Large intestine (tissue), 3 donors: ENCODE results near the gene UPK3A. TPM values are rescaled to one million over a fixed set of nuclear protein-coding genes. Genes with fewer than 3 reads are reported as not detected.

Experiments used
- DNase-seq, 2 donors: peaks; one replicate each; pipeline versions ENCODE4 v3.0.0 to v3.0.0-alpha.2; 2013
- H3K27ac ChIP-seq: one replicate; pipeline ENCODE4 v1.5.1; 2013; ENCODE audit warnings: low read length
- H3K27me3 ChIP-seq: 2 replicates; pipeline ENCODE4 v1.6.1; 2013; ENCODE audit warnings: low read length; ENCODE audit not compliant: control insufficient read depth, insufficient read depth
- H3K36me3 ChIP-seq: 2 replicates; pipeline ENCODE4 v1.6.1; 2013; ENCODE audit warnings: low read length; ENCODE audit not compliant: control insufficient read depth, insufficient read depth
- H3K4me1 ChIP-seq: one replicate; pipeline ENCODE4 v1.6.1; 2013; ENCODE audit warnings: low read length; ENCODE audit not compliant: control insufficient read depth, insufficient read depth
- H3K4me3 ChIP-seq: one replicate; pipeline ENCODE4 v1.5.1; 2013; ENCODE audit warnings: low read length
- H3K9me3 ChIP-seq: one replicate; pipeline ENCODE4 v1.6.1; 2013; ENCODE audit warnings: mild to moderate bottlenecking, low read depth, low read length, moderate library complexity; ENCODE audit not compliant: control insufficient read depth
- WGBS: methylation state at CpG from one replicate; pipeline ENCODE4 v1.1.5; 2013; ENCODE audit warnings: low lambda C conversion rate; ENCODE audit not compliant: insufficient coverage; 5-methylcytosine and 5-hydroxymethylcytosine counted together
- polyA plus RNA-seq: library from polyadenylated mRNA; unstranded; fragments of 120-200 nt; gene quantifications from one replicate; pipeline ENCODE4 v1.2.1, GENCODE V29; 2013

The UPK3A gene
- polyA plus RNA-seq, 1 donor, result 113 TPM

DNA sequence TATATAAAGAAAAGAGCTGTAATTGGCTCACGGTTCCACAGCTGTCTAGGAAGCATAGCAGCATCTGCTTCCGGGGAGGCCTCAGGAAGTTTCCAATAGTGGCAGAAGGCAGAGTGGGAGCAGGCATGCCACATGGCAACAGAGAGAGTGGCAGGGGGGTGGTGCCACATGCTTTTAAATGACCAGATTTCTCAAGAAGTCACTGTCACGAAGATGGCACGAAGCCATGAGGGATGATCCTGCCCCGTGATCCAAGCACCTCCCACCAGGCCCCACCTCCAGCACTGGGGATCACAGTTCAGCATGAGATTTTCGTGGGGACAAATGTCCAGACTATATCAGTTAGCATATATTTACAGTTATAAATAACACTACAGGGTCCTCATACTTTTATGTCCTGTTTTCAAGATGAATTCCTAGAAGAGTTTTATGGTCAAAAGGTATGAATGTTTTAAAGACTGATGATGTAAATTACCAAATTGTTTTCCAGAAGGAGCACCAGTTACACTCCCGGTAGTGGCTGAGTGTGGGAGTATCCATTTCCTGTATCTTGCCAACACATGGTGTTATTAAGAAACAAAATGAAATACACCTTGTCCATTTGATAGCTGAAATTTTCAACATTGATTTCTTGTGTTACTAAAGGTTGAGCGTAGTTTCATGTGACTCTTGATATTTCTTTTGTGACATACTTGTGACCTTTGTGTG, 44.2 kb downstream of the UPK3A start:
- peak in 1 of 2 donors; percentile 81 for DNase-seq
- H3K4me1 ChIP-seq, result no peaks in the 10 kb centered on the region
- no peak overlapping the region for H3K4me3 ChIP-seq
- no peaks in the 10 kb centered on the region for H3K9me3 ChIP-seq
- WGBS, result 51% methylated on average over 2 of the region's 8 CpGs
- H3K27ac ChIP-seq, result no peak overlapping the region
- H3K36me3 ChIP-seq, result peaks cover 76% of the 10 kb centered on the region
- no peaks in the 10 kb centered on the region for H3K27me3 ChIP-seq

DNA sequence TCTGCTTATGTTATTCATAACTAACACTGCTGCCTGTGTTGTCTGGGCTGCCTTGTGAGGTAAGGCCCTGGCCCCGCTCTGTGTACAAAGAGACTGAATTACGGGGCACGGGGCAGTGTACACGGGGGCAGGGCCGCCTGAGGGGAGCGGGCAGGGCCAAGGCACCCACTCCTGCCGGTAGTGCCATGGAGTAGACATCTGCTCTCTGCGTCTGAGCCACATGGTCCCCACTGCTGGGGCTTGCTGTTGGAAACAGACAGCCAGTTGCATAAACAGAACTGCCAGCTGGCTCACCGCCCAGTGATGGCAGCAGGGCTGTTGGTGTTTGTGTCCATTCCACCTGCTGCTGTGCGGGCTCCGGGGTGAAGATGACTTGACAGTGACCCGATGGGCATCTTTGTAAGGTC, 44.8 kb downstream of the UPK3A start:
- no CpG with 5 or more reads among the region's 12 CpGs for WGBS
- peaks cover 76% of the 10 kb centered on the region for H3K36me3 ChIP-seq
- H3K4me1 ChIP-seq, result no peaks in the 10 kb centered on the region
- no peak overlapping the region for H3K27ac ChIP-seq
- no peaks in the 10 kb centered on the region for H3K27me3 ChIP-seq
- no peak overlapping the region for H3K4me3 ChIP-seq
- no peaks in the 10 kb centered on the region for H3K9me3 ChIP-seq
- DNase-seq, result peak in 1 of 2 donors; percentile 79

GRCh38 chr22:45330548-45330947, 45.8 kb downstream of the UPK3A start:
- Histone ChIP-seq H3K27me3 (no peaks in the 10 kb centered on the region), H3K4me3 (no peak overlapping the region), H3K9me3 (no peaks in the 10 kb centered on the region), H3K36me3 (peaks cover 76% of the 10 kb centered on the region), H3K27ac (no peak overlapping the region), H3K4me1 (no peaks in the 10 kb centered on the region)
- 90% methylated on average over 2 of the region's 19 CpGs for WGBS
- DNase-seq, result no peak

GRCh38 chr22:45331486-45331885, 46.7 kb downstream of the UPK3A start:
- no peak overlapping the region for H3K27ac ChIP-seq
- H3K9me3 ChIP-seq, result no peaks in the 10 kb centered on the region
- peaks cover 79% of the 10 kb centered on the region for H3K36me3 ChIP-seq
- no peak overlapping the region for H3K4me3 ChIP-seq
- no peaks in the 10 kb centered on the region for H3K27me3 ChIP-seq
- WGBS, result no CpG with 5 or more reads among the region's 9 CpGs
- no peak for DNase-seq
- H3K4me1 ChIP-seq, result no peaks in the 10 kb centered on the region

- no peaks in the 10 kb centered on the region for H3K27me3 ChIP-seq
- H3K27ac ChIP-seq, result no peak overlapping the region
- H3K36me3 ChIP-seq, result peaks cover 84% of the 10 kb centered on the region
- H3K4me1 ChIP-seq, result no peaks in the 10 kb centered on the region
- H3K4me3 ChIP-seq, result no peak overlapping the region
- no peaks in the 10 kb centered on the region for H3K9me3 ChIP-seq
- no peak for DNase-seq
- WGBS, result no CpG with 5 or more reads among the region's 7 CpGs
These were observed 47.3 kb downstream of the UPK3A start for GRCh38 chr22:45332001-45332400.

- Histone ChIP-seq H3K9me3 (no peaks in the 10 kb centered on the region), H3K27me3 (no peaks in the 10 kb centered on the region), H3K36me3 (peaks cover 83% of the 10 kb centered on the region), H3K4me1 (no peaks in the 10 kb centered on the region), H3K4me3 (no peak overlapping the region), H3K27ac (no peak overlapping the region)
- DNase-seq, result no peak
- WGBS, result no CpG with 5 or more reads among the region's 5 CpGs
These were observed 49.3 kb downstream of the UPK3A start for GRCh38 chr22:45334068-45334467.

DNA sequence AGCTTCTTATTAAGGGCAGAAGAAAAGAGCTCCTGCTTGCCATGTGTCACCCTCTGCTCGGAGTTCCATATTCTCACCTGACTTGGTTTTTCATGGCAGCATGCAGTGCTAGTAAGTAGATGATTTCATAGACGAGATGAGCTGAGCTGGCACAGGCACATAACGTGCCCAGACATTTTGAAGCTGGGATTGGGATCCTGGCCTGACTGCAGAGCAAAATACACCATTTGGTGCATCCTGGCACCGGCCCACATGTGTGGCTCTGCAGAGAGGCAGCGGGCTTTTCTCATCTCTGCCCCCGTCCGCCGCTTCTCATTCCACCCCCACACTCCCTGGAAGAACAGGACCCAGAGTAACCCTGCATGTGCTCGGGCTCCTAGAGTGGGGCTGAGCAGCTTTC, 49.8 kb downstream of the UPK3A start:
- no peak overlapping the region for H3K27ac ChIP-seq
- H3K4me3 ChIP-seq, result no peak overlapping the region
- H3K27me3 ChIP-seq, result no peaks in the 10 kb centered on the region
- DNase-seq, result no peak
- H3K36me3 ChIP-seq, result peaks cover 82% of the 10 kb centered on the region
- H3K4me1 ChIP-seq, result no peaks in the 10 kb centered on the region
- no peaks in the 10 kb centered on the region for H3K9me3 ChIP-seq
- no CpG with 5 or more reads among the region's 9 CpGs for WGBS

GRCh38 chr22:45335021-45335818, 50.5 kb downstream of the UPK3A start:
- H3K9me3 ChIP-seq, result no peaks in the 10 kb centered on the region
- DNase-seq, result no peak
- H3K36me3 ChIP-seq, result peaks cover 84% of the 10 kb centered on the region
- 74% methylated on average over 3 of the region's 26 CpGs for WGBS
- no peaks in the 10 kb centered on the region for H3K27me3 ChIP-seq
- H3K4me1 ChIP-seq, result no peaks in the 10 kb centered on the region
- H3K27ac ChIP-seq, result no peak overlapping the region
- no peak overlapping the region for H3K4me3 ChIP-seq

GRCh38 chr22:45335854-45336522, 51.2 kb downstream of the UPK3A start:
- Histone ChIP-seq H3K36me3 (peaks cover 82% of the 10 kb centered on the region), H3K27ac (no peak overlapping the region), H3K4me1 (peaks cover under 1% of the 10 kb centered on the region), H3K9me3 (no peaks in the 10 kb centered on the region), H3K27me3 (no peaks in the 10 kb centered on the region), H3K4me3 (no peak overlapping the region)
- no peak for DNase-seq
- no CpG with 5 or more reads among the region's 29 CpGs for WGBS

GRCh38 chr22:45336971-45337431, 52.3 kb downstream of the UPK3A start:
- Histone ChIP-seq H3K4me1 (peaks cover 5% of the 10 kb centered on the region), H3K4me3 (no peak overlapping the region), H3K36me3 (peaks cover 83% of the 10 kb centered on the region), H3K27me3 (no peaks in the 10 kb centered on the region), H3K9me3 (no peaks in the 10 kb centered on the region), H3K27ac (no peak overlapping the region)
- peak; percentile 31 to 49 for DNase-seq
- WGBS, result no CpG with 5 or more reads among the region's 18 CpGs
